GM19099 (cell line): ENCODE measurements around the gene CLEC16A.
A peak's percentile ranks its signal among the peaks of the same experiment; 100 is the strongest.

Experiments
- POLR2A ChIP-seq: IDR thresholded peaks from 3 replicates; pipeline ENCODE4 v1.6.1; 2011; ENCODE audit warnings: low read depth; ENCODE audit not compliant: insufficient read length; ENCODE audit errors: extremely low read depth

Gene CLEC16A

DNA sequence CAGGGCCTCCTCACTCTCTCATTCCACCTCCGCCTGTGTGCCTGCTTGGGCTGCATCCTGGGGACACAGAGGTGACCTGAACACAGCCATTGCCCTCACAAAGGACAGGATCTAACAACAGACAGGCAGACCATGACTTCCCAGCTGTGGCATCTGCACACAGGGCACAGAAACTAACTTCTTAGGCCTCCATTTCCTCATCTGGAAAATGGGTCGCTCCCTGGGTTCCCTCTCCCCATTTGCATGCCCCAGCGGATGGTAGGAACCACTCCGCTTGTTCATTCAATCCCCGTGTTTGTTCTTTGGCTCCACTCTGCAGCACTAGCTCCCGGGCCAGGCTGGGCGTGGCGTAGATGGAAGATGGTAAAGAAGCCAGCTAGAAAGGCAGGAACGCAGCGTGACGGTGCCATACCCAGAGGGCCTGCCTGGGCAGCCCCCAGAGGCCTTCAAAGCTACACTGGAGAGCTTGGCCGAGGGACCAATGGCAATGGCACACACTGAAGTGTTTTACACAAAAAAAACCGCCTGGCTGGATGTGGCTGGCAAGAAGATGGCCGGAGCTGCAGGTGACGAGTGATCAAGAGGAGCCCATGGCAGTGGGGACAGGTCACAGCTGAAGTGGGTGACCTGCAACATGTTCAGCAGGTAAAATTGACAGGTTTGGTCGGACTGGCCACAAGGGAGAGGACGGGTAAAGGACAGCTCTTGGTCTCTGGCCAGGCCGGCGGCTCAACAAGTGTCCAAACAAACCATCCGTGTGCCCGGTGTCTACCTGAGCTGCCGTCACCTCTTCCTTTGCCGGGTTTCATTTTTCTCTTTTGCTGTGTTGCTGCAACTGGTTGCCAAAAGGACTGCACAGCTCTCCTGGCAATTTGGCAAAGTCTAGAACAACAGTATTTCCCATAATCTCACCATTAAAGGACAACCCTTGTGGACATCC is 244.7 kb downstream of the CLEC16A start:
- no peak for TF ChIP-seq POLR2A

DNA sequence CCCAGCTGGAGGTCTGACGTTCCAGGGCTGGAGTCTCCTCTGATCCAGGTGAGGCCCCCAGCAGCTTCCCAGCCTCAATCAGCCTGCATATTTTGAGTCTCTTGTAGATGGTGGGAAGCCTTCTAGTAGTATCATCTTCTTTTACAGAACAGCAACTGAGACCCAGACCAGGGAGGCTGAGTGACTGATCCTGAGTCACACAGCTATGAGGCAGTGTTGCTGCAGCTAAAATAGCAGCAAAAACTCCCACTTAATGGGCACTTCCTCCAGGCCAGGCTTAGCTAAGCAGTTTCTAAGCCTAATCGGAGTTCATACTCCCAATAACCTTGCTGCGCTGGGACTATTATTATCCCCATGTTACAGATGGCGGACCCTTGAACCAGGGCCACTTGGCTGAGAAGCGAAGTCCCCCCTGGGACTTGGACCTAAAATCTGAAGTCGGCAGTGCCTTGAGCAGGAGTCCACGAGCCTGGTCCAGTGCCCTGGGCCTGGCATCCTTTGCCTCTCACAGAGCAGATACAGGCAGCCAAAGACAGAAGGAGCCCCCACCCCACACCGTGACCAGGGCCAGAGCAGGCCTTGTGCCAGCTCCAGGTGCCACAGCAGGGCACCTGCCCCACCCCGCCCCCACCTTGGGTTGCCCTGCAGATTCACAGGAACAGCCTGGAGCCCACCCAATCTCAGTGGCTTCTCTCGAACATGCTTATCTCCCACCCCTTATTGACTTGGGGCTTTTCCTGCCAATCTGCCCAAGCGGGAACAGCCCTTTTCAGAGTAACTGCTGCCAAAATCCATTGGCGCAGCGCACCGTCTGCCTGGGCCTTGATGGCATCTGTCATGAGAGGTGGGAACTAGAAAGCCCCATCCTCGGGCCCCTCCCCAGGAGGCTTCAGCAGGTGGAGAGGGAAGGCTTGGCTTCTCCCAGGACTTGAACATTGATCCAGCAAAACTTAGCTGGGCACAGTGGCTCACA is 246.5 kb downstream of the CLEC16A start:
- TF ChIP-seq POLR2A, result no peak

DNA sequence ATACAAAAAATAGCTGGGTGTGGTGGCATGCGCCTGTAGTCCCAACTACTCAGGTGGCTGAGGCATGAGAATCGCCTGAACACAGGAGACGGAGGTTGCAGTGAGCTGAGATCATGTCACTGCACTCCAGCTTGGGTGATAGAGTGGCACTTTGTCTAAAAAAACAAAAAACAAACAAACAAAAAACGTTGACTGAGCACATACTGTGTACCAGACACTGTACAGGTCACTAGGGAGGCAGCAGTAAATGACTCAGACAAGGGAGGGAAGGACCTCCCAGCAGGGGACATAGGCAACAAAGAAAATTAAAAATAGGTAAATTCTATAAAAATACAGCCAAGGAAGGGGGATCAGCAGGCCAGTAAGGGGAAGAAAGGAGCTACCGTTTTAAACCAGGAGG is 247.3 kb downstream of the CLEC16A start:
- no peak for TF ChIP-seq POLR2A

DNA sequence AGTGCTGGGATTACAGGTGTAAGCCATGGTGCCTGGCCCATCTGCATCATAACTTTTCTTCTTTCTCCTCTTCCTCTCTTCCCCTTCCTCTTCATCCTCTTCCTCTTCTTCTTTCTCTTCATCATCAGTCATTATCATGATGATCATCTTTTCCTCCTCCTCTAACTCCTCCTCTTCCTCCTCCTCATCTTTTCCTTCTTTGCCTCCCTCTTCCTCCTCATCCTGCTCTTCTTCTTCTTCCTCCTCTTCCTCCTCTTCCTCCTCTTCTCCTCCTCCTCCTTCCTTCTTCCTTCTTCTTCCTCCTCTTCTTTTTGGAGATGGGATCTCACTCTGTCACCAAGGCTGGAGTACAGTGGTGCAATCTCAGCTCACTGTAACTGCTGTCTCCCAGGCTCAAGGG is 249.1 kb downstream of the CLEC16A start:
- no peak for TF ChIP-seq POLR2A

DNA sequence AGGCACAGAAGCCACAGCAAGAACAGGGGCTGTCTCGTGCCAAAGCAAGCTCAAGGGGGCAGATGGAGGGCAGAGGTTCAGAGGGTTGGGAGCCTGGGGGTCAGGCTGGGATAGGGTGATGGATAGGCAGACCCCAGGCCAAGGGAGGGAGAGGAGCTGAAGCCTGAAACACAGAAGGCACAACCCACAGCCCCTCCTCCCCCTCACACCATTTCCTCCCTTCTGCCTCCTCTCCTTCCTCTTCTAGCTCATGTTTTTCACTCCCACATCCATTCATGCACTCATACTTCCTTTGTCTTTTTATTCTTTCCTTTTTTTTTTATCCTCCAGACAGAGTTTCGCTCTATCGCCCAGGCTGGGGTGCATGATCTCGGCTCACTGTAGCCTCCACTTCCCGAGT is 250.5 kb downstream of the CLEC16A start:
- no peak for TF ChIP-seq POLR2A

DNA sequence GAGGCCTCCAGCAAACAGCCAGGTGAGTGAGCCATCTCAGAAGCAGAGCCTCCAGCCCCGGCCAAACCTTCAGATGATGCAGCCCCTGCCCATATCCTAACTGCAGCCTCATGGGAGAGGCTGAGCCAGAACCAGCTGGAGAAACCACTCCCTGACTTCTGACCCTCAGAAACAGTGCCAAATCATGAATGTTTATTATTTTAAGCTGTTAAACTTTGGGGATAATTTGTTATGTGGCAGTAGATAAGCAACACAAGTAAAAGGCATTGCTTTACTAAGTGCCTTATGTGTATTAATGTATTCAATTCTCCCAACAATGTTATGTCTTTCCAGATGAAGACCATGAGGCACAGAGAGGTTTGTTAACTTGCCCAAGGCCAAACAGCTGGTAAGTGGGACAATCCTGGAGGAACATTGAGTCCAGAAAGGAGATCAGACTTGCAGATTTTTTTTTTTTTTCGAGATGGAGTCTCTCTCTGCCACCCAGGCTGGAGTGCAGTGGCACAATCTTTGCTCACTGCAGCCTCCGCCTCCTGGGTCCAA is 252.0 kb downstream of the CLEC16A start:
- no peak for TF ChIP-seq POLR2A

DNA sequence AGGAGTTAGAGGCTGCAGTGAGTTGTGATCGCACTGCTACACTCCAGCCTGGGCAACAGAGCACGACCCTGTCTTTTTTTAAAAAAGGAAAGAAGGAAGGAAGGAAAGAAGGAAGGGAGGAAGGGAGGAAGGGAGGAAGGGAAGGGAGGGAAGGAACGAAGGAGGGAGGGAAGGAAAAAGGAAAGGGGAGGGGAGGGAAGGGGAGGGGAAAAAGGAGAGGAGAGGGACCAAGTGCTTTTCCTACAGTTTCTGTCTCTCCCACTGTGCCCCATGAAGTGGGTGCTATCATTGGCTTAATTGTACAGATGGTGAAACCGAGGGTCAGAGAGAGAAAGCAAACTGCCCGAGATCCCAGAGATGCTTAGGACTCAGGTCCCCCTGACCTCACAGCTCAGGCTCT is 254.0 kb downstream of the CLEC16A start:
- no peak for TF ChIP-seq POLR2A

DNA sequence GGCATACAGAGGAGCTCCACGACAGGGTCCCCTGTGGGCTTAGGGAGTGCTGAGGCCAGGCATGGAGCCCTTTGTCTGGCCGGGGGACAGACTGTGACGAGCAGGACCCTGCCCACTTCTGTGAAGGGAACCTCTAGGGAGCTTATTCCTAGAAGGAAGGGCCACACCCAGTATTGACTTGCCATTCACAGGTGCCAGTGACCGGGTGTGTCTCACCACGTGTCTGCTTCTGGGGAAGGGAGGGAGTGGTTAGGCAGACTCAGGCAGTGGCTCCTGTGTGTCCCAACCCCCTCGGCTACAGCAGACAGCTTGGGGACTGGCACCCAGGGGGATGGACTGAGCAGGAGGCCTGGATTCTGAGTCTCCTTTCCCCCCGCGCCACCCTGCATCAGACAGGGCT is 254.5 kb downstream of the CLEC16A start:
- TF ChIP-seq POLR2A, result no peak

DNA sequence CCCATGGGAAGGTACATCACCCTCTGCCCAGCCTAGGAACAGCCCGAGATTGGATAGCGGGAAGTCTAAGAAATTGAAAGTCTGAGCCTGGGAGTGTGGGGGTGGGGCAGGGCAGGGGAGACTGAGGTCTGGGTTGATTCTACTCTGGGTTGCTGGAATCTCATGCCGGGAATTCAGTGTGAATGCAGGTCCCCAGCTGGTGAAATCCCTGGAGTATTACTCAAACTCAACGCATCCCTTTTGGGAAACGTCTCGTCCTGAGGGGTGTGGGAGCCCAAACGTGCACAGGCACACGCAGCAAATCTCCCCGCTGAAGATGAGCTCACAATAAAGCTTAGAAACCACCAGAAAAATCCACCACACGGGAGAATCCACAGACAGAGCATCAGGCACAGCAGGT is 256.2 kb downstream of the CLEC16A start:
- TF ChIP-seq POLR2A, result no peak

DNA sequence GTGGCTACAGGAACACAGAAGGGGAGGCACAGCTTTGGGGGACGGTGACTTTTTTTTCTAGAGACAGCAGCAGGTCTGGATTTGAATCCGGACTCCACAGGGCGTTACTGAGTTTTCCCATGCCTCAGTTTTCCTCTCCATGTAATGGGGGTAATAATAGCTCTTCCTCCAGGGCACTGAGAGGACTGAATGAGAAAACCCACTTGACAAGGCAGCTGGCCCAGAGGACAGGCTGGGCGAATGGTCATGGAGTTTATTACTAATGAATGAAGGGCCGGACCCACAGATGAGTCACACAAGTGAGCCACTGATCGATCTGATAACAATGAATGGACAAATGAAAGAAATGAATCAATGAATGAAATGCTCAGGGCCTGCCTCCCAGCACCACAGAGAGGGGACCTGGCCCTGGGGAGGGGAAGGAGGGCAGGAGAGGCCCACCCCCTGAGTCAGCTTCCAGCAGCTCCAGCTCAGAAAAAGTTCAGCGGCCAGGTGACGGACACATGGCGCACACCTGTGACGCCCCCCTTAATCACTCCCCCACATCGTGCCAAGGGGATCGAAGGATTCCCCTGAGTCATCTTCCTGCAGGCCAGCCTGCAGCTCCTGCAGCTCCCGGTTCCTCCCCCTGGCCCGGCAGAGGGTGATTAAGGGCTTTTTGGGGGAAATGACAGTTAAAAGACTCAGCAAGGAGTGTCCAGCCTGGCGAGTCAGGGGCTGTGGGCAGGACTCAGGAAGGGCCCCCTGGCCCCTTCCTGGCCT is 257.3 kb downstream of the CLEC16A start:
- TF ChIP-seq POLR2A, result no peak

DNA sequence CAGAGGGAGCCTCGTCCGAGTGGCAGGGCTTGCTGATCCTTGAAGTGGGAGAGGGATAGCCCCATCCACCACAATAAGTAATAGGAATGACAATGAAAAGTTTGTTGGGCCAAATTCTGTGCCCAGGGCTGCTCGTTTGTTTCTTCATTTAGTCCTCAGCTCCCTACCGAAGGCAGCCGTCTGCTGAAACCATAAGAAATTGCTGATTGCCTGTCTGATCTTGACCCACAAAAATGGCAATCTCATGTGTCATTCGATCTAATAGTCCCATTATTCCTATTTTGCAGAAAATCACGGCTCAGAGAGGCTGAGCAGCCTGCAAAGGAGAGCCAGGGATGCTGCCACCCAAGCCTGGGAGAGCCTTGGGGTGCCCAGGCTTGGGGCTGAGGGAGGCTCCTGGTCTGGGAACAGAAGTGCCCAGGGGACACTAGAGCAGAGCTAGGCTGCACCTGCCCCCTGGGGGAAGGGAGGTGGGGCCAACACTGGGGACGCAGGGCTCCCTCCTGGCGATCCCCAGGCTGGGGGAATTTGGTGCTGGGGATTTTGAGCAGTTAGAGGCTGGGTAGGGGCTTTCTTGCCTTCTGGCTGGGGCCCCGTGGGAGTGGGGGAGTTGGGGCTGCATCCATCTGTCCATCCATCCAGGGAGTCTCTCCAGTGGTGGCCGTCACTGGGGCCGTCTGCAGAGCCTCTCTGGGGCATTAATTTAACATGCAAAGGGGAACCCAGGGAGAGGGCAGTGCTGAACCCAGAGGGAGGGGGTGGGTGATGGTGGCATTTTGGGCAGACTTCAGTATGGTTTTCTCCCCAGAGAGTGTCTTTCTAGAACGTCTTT is 258.1 kb downstream of the CLEC16A start:
- peak; percentile 23 for TF ChIP-seq POLR2A

DNA sequence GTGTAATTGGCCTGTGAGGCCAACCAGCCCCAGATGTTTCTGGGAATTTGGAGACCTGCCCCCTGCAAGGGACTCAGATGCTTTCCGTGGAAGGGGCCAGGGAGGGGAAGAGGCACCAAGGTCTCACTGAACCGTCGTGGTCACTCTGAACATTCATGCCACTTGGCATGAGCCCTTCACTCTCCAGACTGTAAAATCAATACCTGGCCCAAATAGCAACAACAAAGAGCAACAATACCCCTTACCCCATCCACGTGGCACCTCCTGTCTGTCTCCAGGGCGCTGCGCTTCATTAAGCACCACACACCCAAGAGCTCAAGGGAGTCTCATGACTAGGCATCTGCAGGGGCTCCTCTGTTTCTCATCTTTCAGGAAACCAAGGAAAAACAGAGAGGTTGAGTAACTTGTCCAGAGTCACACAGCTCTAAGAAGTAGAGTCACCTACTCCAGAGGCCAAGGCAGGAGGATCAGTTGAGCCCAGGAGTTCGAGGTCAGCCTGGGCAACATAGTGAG is 258.8 kb downstream of the CLEC16A start:
- TF ChIP-seq POLR2A, result no peak

DNA sequence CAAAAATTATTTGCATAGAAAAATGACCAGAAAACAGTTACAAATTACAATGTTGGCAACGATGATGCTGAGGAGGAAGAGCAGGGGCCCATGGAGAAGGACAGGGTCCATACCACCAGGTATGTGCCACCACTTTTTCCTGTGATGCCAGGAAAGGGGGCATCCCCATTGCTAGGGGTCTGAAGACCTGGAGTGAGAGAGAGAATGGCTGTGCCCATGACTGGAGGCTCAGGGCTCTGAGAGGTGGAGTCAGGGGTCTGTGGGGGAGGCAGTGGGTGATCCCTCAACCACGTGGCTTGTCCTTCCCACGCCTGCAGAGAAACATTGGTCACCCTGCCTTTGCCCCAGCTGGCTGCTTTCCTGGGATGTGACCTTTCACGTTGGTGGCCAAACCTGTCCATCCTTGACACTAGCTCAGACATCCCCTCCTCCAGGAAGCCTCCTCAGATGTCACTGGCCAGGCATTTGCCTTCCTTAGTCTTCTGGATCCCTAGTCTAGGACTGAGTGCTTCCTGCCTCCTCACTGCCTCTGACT is 260.2 kb downstream of the CLEC16A start:
- no peak for TF ChIP-seq POLR2A
